ENCODE measurements around the gene OTUB1. TPM values are rescaled to one million over a fixed set of nuclear protein-coding genes. Genes with fewer than 3 reads are reported as not detected.

OTUB1 gene
- total and polyA plus RNA-seq, 2 donors from 2014 or later: 69.0 to 118 TPM

DNA sequence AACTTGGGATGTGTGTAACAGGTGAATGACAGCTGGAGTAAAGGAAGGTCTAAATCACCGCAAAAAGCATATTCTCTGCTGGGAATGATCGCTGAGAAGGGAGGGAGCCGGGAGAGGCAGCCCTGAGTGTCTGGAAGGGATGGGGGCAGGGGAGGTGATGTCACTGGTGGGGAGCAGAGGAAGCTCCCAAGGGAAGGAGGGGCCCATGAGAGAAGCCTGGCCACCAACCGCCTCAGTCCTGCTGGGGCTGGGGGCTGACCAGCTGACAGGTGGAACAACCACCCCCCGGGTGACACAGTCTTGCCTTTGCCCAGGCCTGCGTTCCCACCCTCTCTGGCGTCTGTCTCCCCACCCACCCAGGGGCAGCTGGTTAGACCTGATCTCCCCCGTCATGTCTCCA, 43.5 kb downstream of the OTUB1 start:
- no peak for DNase-seq
- intact Hi-C loops (cut with DNase I): no loop called here
- Histone ChIP-seq H3K9ac (ENCODE audit: low read length in 3 of 3) (no peak overlapping the region), H3K27me3 (ENCODE audit: control insufficient read depth, insufficient read depth, low read length) (no peaks in the 10 kb centered on the region), H3K27ac (ENCODE audit: low read depth in 2 of 2, low read length in 2 of 2) (no peak overlapping the region), H3K9me3 (ENCODE audit: control insufficient read depth in 2 of 3, insufficient read depth in 1 of 3, low read length in 3 of 3) (no peaks in the 10 kb centered on the region), H3K4me3 (ENCODE audit: low read length in 3 of 3) (no peak overlapping the region), H3K36me3 (ENCODE audit: control insufficient read depth in 2 of 3, insufficient read depth in 3 of 3, low read length in 3 of 3) (no peaks in the 10 kb centered on the region), H3K4me1 (ENCODE audit: control insufficient read depth in 2 of 3, insufficient read depth in 2 of 3, low read depth in 1 of 3, low read length in 3 of 3) (peaks cover 0 to 11% (median 0%) of the 10 kb centered on the region in 3 donors)
- no peak for FAIRE-seq
- no peak for TF ChIP-seq CTCF (IDR thresholded peaks at IDR 0.05; ENCODE audit: borderline replicate concordance, extremely low read depth, insufficient read depth)

GRCh38 chr11:64031001-64031400, 44.8 kb downstream of the OTUB1 start:
- H3K9me3 ChIP-seq (ENCODE audit: control insufficient read depth in 2 of 3, insufficient read depth in 1 of 3, low read length in 3 of 3): no peaks in the 10 kb centered on the region
- intact Hi-C loops (cut with DNase I): no loop called here
- no peak for FAIRE-seq
- no peak overlapping the region for H3K4me3 ChIP-seq (ENCODE audit: low read length in 3 of 3)
- H3K4me1 ChIP-seq (ENCODE audit: control insufficient read depth in 2 of 3, insufficient read depth in 2 of 3, low read depth in 1 of 3, low read length in 3 of 3): peaks cover 0 to 16% (median 0%) of the 10 kb centered on the region in 3 donors
- no peak overlapping the region for H3K9ac ChIP-seq (ENCODE audit: low read length in 3 of 3)
- H3K27ac ChIP-seq (ENCODE audit: low read depth in 2 of 2, low read length in 2 of 2): no peak overlapping the region
- no peaks in the 10 kb centered on the region for H3K36me3 ChIP-seq (ENCODE audit: control insufficient read depth in 2 of 3, insufficient read depth in 3 of 3, low read length in 3 of 3)
- TF ChIP-seq CTCF (IDR thresholded peaks at IDR 0.05; ENCODE audit: borderline replicate concordance, extremely low read depth, insufficient read depth): no peak
- no peaks in the 10 kb centered on the region for H3K27me3 ChIP-seq (ENCODE audit: control insufficient read depth, insufficient read depth, low read length)
- DNase-seq: no peak

DNA sequence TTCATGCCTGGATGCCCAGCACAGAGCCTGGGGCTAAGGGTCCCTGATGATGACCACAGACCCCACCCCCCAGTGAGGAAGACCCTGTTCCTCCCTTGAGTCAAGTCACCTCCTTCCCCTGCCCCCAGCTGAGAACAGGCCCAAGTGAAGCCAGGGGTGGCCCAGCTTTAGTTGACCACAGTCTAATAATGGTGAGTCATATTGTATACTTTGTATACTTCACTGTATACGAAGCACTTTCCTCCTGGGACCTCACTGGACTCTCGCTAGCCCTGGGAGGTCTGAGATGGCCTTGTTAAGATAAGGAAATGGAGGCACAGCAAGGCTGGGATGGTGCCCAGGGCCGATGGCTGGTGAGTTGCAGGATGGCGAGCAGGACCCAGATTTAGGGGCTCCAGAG, 45.8 kb downstream of the OTUB1 start:
- Histone ChIP-seq H3K4me1 (ENCODE audit: control insufficient read depth in 2 of 3, insufficient read depth in 2 of 3, low read depth in 1 of 3, low read length in 3 of 3) (peaks cover 0 to 18% (median 0%) of the 10 kb centered on the region in 3 donors), H3K4me3 (ENCODE audit: low read length in 3 of 3) (no peak overlapping the region), H3K27ac (ENCODE audit: low read depth in 2 of 2, low read length in 2 of 2) (no peak overlapping the region), H3K9me3 (ENCODE audit: control insufficient read depth in 2 of 3, insufficient read depth in 1 of 3, low read length in 3 of 3) (no peaks in the 10 kb centered on the region), H3K36me3 (ENCODE audit: control insufficient read depth in 2 of 3, insufficient read depth in 3 of 3, low read length in 3 of 3) (no peaks in the 10 kb centered on the region), H3K9ac (ENCODE audit: low read length in 3 of 3) (no peak overlapping the region), H3K27me3 (ENCODE audit: control insufficient read depth, insufficient read depth, low read length) (no peaks in the 10 kb centered on the region)
- no peak for TF ChIP-seq CTCF (IDR thresholded peaks at IDR 0.05; ENCODE audit: borderline replicate concordance, extremely low read depth, insufficient read depth)
- DNase-seq (no peak), FAIRE-seq (no peak)
- intact Hi-C loops (cut with DNase I): no loop called here

- H3K9ac ChIP-seq (ENCODE audit: low read length in 3 of 3): no peak overlapping the region
- no peak for FAIRE-seq
- no peak for DNase-seq
- no peak for TF ChIP-seq CTCF (IDR thresholded peaks at IDR 0.05; ENCODE audit: borderline replicate concordance, extremely low read depth, insufficient read depth)
- H3K36me3 ChIP-seq (ENCODE audit: control insufficient read depth in 2 of 3, insufficient read depth in 3 of 3, low read length in 3 of 3): no peaks in the 10 kb centered on the region
- no peak overlapping the region for H3K4me3 ChIP-seq (ENCODE audit: low read length in 3 of 3)
- no peaks in the 10 kb centered on the region for H3K27me3 ChIP-seq (ENCODE audit: control insufficient read depth, insufficient read depth, low read length)
- peaks cover 0 to 12% (median 0%) of the 10 kb centered on the region in 3 donors for H3K4me1 ChIP-seq (ENCODE audit: control insufficient read depth in 2 of 3, insufficient read depth in 2 of 3, low read depth in 1 of 3, low read length in 3 of 3)
- no peak overlapping the region for H3K27ac ChIP-seq (ENCODE audit: low read depth in 2 of 2, low read length in 2 of 2)
- intact Hi-C loops (cut with DNase I): no loop called here
- no peaks in the 10 kb centered on the region for H3K9me3 ChIP-seq (ENCODE audit: control insufficient read depth in 2 of 3, insufficient read depth in 1 of 3, low read length in 3 of 3)
Observed at GRCh38 chr11:64034411-64034811, 48.2 kb downstream of the OTUB1 start.
